NCI-H2196 treated with DMSO at 0.1 percent for 48 hours (cell line): ENCODE results near the gene POFUT2.
"Not testable (repeated sequence)": the region's sequence is repeated elsewhere in the genome, so short reads cannot be mapped to it uniquely, and the experiment has no call there.

Experiments
- DNase-seq: peaks from one replicate; lab custom pipeline; 2025; ENCODE audit not compliant: unreplicated experiment; lab: John Stamatoyannopoulos, UW

Gene POFUT2

DNA sequence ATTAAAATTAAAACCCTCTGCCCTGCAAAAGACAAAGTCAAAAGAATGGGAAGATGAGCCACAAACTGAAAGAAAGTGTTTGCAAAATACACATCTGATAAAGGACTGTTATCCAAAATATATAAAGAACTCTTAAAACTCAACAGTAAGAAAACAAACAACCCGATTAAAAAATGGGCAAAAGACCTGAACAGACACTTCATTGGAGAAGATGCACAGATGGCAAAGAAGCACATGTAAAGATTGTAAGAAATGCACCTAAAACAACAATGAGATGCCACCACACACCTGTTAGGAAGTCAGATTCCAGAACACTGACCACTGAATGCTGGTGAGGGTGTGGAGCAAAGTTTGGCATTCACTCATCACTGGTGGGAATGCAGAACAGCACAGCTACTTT, 24.6 kb upstream of the POFUT2 start:
- DNase-seq = no peak

DNA sequence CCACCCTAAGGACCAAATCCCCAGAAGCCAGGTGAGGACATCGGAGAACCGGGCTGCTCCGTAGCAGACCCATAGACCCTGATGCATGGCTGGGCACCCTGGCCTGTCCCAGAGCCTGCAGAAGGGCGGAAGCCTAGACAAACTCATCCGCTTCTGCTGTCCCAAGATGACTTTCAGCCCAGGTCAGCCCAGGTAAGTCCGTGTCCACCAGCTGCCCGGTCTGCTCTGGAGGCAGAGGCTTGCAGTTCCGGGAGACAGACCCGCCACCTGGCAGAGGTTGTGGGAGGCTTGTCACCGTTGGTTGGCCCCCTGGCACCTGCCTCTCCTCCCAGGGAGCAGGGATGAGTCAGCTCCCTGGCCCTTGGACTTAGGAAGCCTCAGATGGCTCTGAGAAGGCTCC, 22.8 kb upstream of the POFUT2 start:
- no peak for DNase-seq

DNA sequence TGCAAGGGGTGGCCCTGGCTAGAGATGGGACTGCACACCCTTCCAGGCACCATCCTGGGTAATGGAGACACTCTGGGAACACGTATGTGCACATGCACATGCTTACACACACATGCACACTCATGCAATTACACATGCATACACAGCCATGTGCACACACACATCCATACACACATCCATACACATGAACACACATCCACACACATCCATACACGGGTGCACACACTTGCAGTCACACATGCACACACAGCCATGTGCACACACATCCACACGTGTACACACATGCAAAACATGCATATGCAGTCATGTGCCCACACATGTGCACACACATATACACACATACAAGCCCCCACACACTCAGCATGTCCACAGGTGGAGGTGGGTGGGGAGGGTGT, 22.3 kb upstream of the POFUT2 start:
- no peak for DNase-seq

DNA sequence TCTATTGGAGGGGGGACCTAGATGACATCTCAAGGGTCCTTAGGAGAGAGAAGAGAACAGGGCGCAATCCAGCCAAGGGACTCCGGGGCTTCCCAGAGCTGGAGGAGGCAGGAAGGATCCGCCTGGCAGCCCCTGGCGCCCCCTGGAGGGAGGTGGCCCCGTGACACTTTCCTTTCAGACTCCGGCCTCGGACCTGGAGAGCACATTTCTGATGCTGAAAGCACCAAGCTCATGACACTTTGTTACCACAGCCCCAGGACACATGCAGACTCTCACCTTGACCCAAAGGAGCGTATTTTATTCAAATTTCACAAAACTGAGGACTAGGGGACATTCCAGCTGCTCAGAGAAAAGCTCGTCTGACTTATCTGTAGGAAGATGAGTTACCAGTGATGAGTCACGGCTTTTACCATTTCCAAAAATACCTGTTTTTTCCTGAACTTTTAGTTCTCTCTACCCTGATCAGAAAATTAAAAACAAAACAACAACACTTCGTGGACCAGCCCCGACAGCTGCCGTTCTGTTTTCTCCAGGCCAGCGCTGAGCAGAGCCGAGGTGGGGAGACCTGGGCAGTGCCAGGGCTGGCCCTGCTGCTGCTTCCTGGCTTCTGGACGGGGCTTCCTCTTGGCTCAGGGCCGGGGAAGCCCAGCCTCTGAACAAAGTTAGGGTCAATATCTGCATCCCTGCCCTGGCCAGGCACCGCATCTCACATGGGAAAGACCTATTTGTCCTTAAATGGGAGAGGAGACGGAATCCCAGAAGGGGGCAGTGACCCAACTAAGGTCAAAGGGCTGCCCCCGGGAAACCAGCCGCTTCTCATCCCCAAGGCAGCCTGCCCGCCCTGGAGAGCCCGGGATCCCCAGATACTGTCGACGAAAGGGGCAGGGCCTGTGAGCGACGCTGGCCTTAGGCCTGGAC, 21.6 kb upstream of the POFUT2 start:
- no peak for DNase-seq

DNA sequence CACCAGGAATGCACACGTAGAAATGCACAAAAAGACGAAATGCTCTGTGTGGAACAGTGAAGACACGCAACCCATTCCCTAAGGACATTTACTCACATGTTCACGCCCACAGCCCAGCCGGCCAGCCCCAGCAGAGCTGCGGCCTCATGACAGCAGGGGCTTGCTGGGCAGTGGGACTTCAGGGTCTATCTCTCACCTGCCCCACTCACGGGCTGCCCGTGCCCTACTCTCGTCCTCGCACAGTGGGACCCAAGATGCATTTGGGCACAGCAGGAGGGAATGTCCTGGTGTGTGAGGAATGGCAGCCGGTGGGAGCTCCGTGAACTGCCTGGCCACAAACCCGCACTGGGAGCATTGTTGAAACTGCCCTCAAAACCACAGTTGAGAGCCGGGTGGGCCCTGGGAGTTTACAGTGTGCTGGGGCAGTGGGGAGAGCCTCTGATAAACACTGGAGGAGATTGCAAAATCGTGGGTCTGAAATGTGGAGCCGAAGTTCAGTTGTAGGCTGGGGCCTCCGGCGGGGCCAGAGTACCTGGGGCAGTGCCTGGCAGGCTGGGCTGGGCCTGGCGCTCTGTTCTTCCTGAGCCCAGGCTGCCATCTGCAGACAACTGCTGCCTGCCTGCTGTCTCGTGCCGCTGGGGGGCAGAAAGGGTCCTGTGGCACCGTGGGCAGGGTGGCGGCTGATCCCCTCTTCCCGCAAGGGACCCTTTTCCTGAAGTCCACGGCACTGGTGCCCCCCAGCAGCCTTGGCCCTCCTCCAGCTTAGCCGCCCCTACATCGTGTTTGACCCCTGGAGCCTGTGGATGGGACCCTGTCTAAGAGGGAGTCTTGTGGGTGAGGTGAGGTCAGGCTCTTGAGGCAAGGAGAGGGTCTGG, 20.7 kb upstream of the POFUT2 start:
- no peak for DNase-seq

DNA sequence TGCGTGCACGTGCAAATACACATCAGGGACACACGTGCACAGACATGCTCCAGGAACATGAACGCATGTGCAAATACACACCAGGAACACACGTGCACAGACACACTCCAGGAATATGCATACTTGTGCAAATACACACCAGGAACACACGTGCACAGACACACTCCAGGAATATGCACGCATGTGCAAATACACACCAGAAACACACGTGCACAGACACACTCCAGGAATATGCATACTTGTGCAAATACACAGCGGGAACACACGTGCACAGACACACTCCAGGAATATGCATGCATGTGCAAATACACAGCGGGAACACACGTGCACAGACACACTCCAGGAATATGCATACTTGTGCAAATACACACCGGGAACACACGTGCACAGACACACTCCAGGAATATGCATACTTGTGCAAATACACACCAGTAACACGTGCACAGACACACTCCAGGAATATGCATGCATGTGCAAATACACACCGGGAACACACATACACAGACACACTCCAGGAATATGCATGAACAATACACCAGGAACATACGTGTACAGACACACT, 20.0 kb upstream of the POFUT2 start:
- not testable (repeated sequence) for DNase-seq

DNA sequence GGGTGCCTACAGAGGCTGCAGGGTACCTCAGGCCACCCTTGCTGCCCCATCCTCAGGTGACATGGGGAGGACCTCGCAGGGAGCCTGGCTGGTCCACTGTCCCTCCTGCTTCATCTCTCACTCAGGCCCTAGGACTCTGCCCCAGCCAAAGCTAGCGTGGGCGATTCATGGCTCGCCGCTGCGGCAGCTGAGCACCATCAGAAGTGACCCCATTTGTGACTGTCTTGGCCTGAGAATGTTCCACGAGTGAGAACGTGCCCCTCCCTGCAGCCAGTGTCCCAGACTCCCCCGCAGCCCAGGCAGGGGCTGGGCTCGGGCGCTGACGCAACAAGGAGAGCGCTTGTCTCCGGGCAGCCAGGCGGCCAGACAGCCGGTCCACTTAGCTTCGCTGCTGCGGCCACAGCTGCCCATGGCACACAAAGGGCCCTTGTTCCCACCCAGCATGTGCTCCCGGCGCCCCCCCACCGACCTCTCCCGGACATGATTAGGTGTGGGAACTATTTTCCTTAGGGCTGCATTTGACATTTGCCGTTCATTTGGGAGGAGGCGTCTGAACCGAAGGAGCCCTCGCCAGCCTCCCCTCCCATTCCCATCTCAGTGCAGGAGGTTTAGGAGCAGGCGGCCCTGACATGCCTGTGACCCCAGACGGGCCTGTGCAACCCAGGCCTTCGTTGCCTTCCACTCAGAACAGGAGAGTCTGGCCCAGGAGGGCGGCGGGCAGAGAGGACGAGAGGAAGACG, 19.3 kb upstream of the POFUT2 start:
- DNase-seq = no peak

DNA sequence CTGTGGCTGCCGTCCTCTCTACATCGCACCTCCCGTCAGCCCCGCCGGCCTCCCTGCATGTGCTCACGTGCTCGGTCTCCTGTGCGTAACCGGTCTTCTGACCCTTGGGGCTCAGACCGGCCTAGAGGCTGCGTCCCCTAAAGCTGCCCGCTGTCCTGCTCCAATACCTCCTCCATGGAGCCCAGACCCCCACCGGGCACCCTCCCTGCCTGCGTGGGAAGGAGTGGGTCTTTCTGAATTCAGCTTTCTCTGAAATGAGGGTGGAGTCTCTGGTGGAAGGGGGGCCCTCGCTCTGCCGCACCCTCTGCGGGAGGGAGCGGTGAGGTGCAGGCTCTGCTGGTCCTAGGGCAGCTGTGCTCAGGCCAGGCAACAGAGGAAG, 18.7 kb upstream of the POFUT2 start:
- DNase-seq = no peak

DNA sequence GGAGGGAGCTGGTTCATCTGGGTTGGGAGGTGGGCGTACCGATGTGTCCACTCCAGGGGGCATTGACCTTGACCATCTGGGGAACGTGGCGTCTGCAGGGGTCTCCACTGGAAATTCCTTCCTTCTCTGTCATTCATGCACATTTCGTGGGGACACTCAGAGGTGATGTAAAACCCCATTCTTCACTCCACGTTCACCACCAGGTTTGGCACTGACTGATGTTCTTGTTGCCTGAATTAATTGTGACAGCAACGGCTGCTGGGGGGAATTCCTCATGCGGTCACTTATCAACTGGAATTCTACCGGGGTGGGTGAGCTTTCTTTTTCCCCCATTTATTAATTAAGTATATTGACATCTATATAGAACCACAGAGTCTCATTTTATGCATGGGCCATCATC, 18.1 kb upstream of the POFUT2 start:
- no peak for DNase-seq

DNA sequence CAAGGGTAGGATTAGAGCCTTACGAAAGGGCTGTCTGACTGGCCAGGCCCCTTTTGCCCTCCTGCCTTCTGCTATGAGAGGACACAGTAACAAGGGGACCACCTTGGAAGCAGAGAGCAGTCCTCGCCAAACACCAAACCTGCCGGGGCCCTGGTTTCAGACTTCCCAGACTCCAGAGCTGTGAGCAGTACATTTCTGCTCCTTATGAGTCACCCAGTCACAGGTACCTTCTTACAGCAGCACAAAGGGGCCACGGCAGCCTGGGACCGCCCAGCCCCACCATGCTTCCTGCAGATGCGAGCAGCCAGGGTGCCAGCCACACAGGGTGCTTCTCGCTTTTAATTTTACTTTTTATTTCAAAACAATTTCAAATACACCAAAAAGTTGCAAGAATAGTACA, 17.2 kb upstream of the POFUT2 start:
- DNase-seq = no peak

DNA sequence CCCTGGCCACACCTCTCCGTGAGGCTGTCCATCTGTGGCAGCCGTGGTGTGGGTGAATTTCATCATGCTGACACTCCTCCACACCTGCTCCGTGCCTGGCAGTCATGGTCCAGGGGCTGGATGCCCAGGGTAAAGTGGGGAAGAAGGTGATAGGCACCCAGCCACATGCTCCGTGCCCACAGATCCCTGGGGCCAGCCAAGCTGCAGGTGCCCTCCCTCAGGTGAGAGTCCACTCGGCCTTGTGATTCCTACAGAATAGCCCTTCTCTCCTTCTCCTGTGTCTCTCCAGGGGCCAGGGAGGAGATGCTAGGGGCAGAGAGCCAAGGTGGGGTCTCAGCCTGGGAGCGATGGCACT, 16.8 kb upstream of the POFUT2 start:
- DNase-seq = no peak

DNA sequence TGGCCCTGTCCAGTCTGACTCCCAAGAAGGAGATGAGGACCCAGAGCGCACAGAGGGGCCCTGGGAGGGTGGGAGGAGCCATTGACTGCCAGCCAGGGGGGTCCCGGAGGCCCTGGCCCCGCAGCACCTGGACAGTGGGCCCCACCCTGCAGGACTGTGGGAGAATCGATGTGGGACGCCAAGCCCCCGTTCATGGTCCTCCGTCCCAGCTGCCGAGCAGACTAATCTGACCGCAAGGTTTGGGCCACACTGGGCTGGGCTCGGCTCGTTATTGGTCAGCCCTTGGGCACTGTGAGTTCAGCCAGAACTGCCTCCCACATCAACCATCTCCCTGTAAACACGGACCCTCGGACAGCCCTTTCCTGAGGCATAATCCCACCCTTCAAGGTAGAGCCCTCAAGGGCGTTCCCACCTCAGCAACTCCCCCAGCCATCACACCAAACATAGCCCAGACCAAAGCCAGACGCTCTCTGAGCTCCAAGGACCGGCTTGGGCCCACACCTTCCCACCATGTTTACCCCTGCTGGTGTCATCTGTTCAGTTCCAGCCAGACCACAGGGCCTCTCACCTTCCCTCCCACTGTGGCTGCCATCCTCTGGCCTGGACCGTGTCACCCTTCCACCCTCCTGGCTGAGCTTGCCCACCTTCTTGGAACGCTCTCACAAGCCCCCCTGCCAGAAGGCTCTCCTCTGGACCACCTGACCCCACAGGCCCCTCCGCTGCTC, 16.2 kb upstream of the POFUT2 start:
- DNase-seq = no peak

DNA sequence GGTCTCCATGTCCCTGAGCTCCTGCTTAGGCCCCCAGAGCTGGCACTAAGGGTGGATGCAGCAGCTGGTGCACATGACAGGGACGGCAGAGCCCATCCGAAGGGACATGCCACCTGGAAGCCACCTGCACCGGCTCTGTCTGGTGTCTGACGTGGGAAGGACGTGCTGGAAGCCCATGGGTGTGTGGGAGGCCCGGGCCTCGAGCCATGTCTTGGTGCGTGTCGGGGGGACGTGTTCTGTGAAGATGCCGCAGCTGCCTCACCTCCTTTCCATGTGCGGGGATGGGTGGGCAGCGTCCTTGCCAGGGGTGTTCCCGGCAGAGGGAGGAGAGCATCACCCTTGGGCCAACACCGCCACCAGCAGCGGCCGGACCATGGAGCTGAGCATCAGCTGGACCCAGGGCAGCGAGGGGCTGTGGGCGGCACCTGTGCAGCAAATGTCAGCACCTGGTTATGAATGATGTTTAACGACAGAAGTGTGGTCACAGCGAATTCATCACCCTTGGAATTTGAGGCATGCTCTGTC, 15.5 kb upstream of the POFUT2 start:
- DNase-seq = no peak

DNA sequence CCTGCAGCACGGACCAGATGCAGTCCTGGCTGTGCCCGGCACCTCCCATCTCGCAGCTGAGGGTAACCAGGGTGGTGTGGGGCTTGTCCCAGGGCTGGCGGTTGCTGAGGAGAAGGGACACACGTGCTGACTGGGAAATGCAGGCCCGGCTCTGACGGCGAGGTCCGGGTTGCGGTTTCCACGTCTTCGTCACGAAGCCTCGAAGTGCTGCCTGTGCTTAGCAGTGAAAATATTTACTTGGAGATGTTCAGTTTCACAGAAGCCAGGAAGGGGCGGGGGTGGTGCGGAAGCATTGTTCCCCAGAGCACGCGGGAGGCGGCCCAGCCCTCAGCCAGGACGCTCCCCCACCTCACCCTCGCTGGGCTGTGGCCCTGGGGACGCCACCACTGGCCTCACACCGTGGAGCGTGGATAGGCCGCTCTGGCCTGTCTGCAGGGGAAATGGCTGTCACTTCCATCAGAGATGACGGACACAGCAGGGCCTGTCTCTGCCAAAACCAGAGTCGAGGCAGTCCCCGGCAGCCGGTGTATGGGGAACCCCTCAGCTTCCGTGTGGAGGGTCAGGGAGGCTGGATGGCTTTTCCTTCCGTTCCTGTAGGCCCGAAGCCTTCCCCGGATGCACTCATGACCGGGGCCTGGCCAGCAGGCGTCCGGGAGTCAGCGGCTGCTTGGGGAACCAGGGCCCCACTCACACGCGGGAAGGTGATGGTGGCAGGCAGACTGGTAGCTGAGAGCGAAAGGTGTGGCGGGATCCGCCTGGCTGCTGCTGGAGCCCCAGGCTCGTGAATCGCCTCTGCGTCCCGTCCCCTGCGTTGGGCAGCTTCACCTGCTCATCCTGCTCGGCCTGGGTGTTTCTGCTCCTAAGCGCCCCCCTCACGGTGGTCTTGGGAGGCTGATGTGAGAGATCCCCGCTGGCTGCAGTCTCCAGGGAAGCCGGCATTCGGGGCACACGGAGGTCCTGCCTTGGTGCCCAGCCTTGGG, 14.7 kb upstream of the POFUT2 start:
- DNase-seq = no peak

DNA sequence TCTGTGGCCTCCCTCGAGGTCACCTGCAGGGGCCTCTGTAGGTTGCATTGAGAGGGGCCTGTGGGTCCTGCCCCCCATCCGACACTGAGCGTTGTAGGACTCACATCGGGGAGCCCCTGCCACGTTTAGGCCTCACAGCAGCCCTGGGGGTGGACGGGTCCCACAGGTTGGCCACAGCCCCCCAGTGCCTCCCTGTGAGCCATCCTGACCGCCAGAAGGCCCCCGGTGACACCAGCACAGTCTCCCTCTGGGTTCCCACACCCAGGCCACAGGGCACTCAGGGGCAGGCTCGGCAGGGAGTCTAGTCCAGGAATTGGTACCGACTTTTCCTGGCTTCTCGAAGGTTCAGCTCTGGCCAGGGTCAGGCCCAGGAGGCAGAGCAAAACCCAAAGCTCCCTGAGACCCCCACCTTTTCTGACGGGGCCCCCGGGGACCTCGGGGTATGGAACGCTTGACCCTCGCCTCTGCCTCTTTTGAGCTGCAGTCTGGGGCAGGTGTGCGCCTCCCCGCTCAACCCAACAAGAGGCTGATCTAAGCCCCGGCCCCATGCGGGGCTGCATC, 13.9 kb upstream of the POFUT2 start:
- DNase-seq = no peak

DNA sequence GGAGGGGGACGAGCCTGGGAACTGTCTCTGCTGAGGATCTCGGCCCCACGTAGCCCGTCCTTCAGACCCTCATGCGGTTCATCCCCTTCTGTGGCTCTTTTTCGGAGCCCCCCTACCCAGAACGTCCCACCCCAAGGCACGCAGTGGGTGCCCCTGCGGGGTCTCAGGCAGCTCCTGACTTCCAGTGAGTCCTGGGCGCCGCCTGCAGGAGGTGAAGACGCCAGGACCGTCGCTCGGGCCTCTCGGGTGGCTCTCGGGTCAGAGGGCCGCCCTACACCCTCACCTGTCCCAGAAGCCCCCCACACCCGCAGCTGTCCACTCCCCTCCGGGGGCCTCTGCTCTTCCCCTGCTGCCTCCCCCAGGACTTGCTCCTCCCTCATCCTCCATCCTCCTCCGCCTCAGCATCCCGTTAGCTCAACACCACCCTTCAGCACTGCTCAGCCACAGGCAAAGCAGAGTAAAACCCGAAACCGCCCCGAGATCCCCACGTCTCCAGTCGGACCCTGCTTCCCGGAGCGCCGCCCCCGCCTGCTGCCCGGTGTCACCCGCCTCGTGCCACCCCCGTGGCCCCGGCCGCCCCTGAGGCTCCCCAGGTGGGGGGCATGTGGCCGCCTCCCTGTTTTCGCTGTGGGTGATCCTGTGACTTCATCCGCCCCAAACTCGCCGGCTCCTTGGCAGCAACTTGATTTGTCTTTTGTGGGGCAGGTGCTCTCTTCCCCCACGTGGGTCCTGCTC, 13.3 kb upstream of the POFUT2 start:
- no peak for DNase-seq

DNA sequence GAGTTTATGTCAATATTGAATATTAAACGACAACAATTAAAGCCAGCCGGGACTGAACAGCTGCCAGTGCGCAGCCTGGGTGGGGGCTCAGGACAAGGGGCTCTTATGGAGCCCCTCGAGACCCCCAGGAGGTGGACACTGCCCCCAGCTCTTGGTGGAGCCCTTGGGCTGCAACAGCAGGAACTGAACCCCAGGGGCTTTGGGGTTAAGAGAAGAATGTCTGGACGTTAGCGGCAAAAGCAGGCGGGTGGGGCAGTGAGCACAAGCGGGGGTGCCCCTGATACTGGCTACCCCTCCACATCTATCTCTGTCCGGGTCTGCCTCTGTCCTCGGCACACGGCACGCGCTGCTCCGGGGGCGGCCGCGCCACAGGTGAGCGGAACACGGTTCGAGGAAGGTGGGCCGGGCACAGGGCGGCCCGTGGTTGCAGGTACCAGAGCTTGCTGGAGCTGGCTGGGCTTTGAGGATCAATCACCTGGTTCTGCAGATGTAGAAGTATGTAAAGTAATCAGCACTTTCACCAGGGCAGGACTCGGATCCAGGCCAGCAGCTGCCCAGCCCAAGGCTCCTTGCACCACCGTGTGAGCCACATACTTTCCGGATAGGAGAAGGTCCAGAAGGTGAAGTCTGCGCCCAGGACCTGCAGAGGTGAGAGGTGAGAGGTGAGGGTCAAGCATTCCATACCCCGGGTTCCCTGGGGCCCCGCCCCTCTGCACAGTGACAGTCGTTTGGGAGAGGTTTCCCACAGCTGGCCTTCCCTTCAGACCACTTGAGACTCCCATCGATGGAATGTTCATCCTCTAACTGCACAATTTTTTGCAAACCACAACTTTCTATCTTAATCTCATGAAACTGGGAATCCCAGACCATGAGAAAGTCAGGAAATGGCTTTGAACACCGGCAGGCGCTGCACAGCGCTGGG, 12.4 kb upstream of the POFUT2 start:
- DNase-seq = no peak
